Sigmoid colon (tissue), 7 donors: ENCODE data around the gene ZNF608. TPM values are rescaled to one million over a fixed set of nuclear protein-coding genes. Genes with fewer than 3 reads are reported as not detected.

Experiments
- DNase-seq: peaks from one replicate; pipeline ENCODE4 v3.0.0-alpha.2; 2019
- H3K27ac ChIP-seq, 4 donors: fragments of 200-600 bp; sonication (generic); one replicate each; pipeline ENCODE4 v1.5.1; 2016 to 2019; ENCODE audit warnings: mild to moderate bottlenecking in 1 of 4
- H3K27me3 ChIP-seq, 3 donors: fragments of 200-600 bp; sonication (generic); one replicate each; pipeline ENCODE4 v1.5.1; 2019; ENCODE audit warnings: mild to moderate bottlenecking in 1 of 3
- H3K36me3 ChIP-seq, 4 donors: fragments of 200-600 bp; sonication (generic); one replicate each; pipeline ENCODE4 v1.5.1; 2016 to 2019
- H3K4me1 ChIP-seq, 4 donors: fragments of 200-600 bp; sonication (generic); one replicate each; pipeline ENCODE4 v1.5.1; 2017 to 2019
- H3K4me3 ChIP-seq, 4 donors: fragments of 200-600 bp; sonication (generic); one replicate each; pipeline ENCODE4 v1.5.1; 2017 to 2019; ENCODE audit warnings: mild to moderate bottlenecking in 2 of 4, moderate library complexity in 1 of 4
- H3K9me3 ChIP-seq, 4 donors: fragments of 200-600 bp in 3 of 4; sonication (generic) in 3 of 4; one replicate each; pipeline versions ENCODE4 v1.5.1 to v1.6.1; 2013 to 2019
- EP300 ChIP-seq, 4 donors: sonication (generic); formaldehyde crosslinking; IDR thresholded peaks; one replicate each; pipeline ENCODE4 v1.6.1; 2017; ENCODE audit warnings: antibody characterized with exemption in 4 of 4
- POLR2A ChIP-seq, 2 donors: fragments of 450-650 bp; IDR thresholded peaks; one replicate each; pipeline ENCODE4 v1.6.1; 2016; ENCODE audit warnings: antibody characterized with exemption in 2 of 2, mild to moderate bottlenecking in 2 of 2, moderate library complexity in 2 of 2
- POLR2AphosphoS5 ChIP-seq, 4 donors: sonication (generic); formaldehyde crosslinking; IDR thresholded peaks; one replicate each; pipeline ENCODE4 v1.6.1; 2017; ENCODE audit warnings: antibody characterized with exemption in 4 of 4
- WGBS, 2 donors: extraction: QIAGEN DNeasy Blood & Tissue Kit; methylation state at CpG; one replicate each; pipeline ENCODE4 v1.1.7; 2013; 5-methylcytosine and 5-hydroxymethylcytosine counted together
- intact Hi-C: fragments of 100-400 bp; cut with DNase I; formaldehyde crosslinking; loops from one replicate; pipeline ENCODE4 v1.15.1; 2023
- polyA plus RNA-seq, 3 donors: library from polyadenylated mRNA; stranded (reverse); fragments of 200-250 nt; gene quantifications; one replicate each; pipeline ENCODE4 v1.2.3, GENCODE V29; 2013
- total RNA-seq, 4 donors: library from RNA; depleted of rRNA; stranded (reverse); fragments of >200 nt; gene quantifications; one replicate each; pipeline ENCODE4 v1.1.0, GENCODE V29; 2016
- TF ChIP-seq, protein P1 (sequence below), 4 experiments: fragments of 450-650 bp in 3 of 4; fragments of 200-600 bp in 1 of 4; IDR thresholded peaks; one replicate each; pipeline ENCODE4 v1.5.1; 2016 to 2019; ENCODE audit warnings: antibody characterized with exemption in 4 of 4, mild to moderate bottlenecking in 3 of 4, moderate library complexity in 2 of 4
- donor health status: healthy with polysubstance abuse.
- donor health status: Bipolar disorder and iron deficiency.
- donor health status: healthy.

The ZNF608 gene, protein sequence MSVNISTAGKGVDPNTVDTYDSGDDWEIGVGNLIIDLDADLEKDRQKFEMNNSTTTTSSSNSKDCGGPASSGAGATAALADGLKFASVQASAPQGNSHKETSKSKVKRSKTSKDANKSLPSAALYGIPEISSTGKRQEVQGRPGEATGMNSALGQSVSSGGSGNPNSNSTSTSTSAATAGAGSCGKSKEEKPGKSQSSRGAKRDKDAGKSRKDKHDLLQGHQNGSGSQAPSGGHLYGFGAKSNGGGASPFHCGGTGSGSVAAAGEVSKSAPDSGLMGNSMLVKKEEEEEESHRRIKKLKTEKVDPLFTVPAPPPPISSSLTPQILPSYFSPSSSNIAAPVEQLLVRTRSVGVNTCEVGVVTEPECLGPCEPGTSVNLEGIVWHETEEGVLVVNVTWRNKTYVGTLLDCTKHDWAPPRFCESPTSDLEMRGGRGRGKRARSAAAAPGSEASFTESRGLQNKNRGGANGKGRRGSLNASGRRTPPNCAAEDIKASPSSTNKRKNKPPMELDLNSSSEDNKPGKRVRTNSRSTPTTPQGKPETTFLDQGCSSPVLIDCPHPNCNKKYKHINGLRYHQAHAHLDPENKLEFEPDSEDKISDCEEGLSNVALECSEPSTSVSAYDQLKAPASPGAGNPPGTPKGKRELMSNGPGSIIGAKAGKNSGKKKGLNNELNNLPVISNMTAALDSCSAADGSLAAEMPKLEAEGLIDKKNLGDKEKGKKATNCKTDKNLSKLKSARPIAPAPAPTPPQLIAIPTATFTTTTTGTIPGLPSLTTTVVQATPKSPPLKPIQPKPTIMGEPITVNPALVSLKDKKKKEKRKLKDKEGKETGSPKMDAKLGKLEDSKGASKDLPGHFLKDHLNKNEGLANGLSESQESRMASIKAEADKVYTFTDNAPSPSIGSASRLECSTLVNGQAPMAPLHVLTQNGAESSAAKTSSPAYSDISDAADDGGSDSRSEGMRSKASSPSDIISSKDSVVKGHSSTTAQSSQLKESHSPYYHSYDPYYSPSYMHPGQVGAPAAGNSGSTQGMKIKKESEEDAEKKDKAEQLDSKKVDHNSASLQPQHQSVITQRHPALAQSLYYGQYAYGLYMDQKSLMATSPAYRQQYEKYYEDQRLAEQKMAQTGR (N-terminal part only)
- 10 to 100 TPM; 17.9 to 30.7 (median 24.0) TPM for total RNA-seq
- 1 to 10 TPM; 5.1 to 9.4 (median 6.6) TPM for polyA plus RNA-seq

DNA sequence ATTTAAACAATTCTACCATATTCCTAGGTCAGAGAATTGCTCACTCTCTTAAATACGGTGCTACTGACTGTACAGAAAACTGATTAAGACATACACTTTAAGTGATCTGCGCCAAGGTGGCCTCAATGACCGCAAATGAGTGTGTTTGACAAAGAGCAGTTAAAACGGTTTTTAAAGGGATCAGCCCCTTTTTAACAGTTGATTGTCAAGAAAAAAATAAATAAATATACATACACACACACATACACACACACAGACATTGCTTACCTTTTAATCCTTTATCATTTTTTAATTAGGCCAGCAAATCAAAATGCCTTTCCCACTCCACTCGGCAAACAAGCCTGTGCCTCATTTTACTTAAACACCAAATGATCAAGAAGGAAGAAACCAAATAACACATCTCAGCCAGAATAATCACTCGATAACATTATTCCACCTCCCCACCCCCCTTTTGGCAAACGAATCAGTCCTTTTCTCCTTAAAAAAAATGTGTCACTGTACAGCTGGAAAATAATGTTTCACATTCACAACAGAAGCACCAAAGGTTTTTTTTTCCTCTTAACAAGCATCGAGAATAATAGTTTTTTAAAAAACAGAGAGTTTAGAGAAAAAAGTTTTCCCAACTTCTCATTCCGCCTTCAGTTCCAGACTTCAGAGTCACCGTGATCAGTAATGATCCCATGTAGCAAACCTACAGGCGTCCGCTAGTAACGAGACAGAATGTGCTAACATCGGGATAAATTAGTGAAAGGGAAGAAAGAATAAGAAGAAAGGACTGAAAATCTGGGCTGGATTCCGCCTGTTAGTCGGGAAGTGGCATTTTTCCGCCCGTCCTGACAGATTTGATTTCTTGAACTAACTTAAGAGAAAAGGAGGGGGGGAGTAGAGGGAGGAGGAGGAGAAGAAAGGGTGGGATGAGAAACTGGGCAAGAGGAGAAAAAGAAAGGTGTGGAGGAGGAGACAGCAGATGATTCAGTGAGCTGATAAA, at the start of gene ZNF608:
Gene ZNF608, minus strand, starts transcription at position 712 of the 988 bp plus-strand sequence. CDS start 1,650 bp downstream, outside the sequence.
- TF ChIP-seq POLR2AphosphoS5 (IDR thresholded peaks at IDR 0.05) (peak in 2 of 4 donors; percentile 4 to 46), POLR2A (IDR thresholded peaks at IDR 0.05) (no peak)
- TF ChIP-seq, protein P1, sequence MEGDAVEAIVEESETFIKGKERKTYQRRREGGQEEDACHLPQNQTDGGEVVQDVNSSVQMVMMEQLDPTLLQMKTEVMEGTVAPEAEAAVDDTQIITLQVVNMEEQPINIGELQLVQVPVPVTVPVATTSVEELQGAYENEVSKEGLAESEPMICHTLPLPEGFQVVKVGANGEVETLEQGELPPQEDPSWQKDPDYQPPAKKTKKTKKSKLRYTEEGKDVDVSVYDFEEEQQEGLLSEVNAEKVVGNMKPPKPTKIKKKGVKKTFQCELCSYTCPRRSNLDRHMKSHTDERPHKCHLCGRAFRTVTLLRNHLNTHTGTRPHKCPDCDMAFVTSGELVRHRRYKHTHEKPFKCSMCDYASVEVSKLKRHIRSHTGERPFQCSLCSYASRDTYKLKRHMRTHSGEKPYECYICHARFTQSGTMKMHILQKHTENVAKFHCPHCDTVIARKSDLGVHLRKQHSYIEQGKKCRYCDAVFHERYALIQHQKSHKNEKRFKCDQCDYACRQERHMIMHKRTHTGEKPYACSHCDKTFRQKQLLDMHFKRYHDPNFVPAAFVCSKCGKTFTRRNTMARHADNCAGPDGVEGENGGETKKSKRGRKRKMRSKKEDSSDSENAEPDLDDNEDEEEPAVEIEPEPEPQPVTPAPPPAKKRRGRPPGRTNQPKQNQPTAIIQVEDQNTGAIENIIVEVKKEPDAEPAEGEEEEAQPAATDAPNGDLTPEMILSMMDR (IDR thresholded peaks at IDR 0.05) = peak in 1 of 4 experiments; percentile 20
- intact Hi-C loops = loop anchor here (2.0 to 10.0 kb wide), 9 partner anchors 93 to 1051 kb away; no protein-coding TSS in a partner anchor
- H3K4me1 ChIP-seq = peaks cover 0 to 45% (median 21%) of the 10 kb centered on the region in 4 donors
- H3K27me3 ChIP-seq = no peaks in the 10 kb centered on the region
- peak within 1 kb of the TSS; percentile 64 to 70 (median 68) for H3K4me3 ChIP-seq
- no peak for DNase-seq
- H3K36me3 ChIP-seq = no peaks in the 10 kb centered on the region
- H3K27ac ChIP-seq = peak within 1 kb of the TSS; percentile 92 to 93 (median 93)
- WGBS, 2 donors = 2 to 5% methylated on average over 18 of the region's 18 CpGs
- no peaks in the 10 kb centered on the region for H3K9me3 ChIP-seq

DNA sequence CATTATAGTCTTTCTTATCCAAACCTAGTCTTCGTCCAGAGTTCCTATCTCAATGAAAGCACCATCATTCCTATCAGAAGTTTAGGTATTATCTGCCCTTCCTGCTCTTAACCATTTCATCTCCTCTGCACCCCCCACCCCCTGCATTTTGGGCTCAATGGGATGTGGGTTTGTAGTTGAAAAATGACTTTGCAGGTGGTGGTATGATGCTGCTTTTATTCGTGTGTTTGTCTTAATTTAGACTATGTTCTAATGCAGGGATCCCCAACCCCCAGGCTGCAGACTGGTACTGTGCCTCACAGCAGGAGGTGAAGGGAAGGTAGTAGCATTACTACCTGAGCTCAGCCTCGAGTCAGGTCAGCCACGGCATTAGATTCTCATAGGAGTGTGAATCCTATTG, 49.4 kb upstream of the ZNF608 start:
- intact Hi-C loops = no loop called here
- no peaks in the 10 kb centered on the region for H3K27me3 ChIP-seq
- H3K4me1 ChIP-seq = peaks cover 0 to 7% (median 3%) of the 10 kb centered on the region in 4 donors
- H3K4me3 ChIP-seq = no peak overlapping the region
- no peak for TF ChIP-seq POLR2AphosphoS5 (IDR thresholded peaks at IDR 0.05)
- TF ChIP-seq EP300 (IDR thresholded peaks at IDR 0.05) = no peak
- TF ChIP-seq, protein P1 (IDR thresholded peaks at IDR 0.05) = no peak
- TF ChIP-seq POLR2A (IDR thresholded peaks at IDR 0.05) = no peak
- H3K9me3 ChIP-seq = no peaks in the 10 kb centered on the region
- 76 to 89% methylated on average over 4 of the region's 4 CpGs for WGBS, 2 donors
- no peak overlapping the region for H3K27ac ChIP-seq
- no peak for DNase-seq
- no peaks in the 10 kb centered on the region for H3K36me3 ChIP-seq

DNA sequence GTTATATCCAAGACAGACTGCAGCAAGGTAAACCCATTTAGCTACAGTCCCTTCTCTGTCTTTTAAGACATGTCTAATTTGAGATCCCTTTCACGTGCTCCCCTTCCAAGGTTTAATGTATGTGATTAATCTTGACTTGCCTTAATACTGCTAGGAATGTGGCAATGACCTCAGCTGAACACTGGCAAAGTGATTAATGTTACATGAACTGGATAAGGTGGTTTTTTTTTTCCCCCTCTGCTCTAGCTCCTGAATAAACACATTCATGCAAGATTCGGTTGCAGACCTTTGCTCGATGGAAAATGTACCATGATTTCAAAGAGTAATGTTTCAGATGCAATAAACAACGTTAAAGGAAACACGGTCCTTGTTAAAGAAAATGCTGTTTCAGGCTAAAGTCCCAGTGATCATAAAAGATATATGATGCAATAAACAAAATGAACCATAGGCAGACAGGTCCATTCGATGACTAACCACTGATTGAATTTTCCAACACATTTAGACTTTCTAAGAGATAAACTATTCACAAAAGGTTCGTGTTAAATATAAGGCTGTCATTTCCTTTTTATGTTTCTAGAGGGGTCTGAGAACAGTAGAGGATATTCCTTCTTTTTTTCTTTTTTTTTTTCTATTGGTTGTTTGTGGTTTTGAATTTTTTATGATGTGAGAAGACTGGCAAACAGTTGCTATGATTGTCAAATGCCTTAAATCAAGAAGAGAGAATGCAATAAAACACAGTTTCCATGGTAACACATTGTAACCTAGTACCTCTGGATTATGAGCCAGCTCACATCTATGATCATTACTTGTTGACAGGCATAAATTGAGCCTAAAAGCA, 44.7 kb upstream of the ZNF608 start:
- no peak for DNase-seq
- Histone ChIP-seq H3K27me3 (no peaks in the 10 kb centered on the region), H3K4me3 (no peak overlapping the region), H3K36me3 (no peaks in the 10 kb centered on the region), H3K27ac (no peak overlapping the region), H3K4me1 (peaks cover 0 to 12% (median 5%) of the 10 kb centered on the region in 4 donors), H3K9me3 (no peaks in the 10 kb centered on the region)
- TF ChIP-seq, protein P1 (IDR thresholded peaks at IDR 0.05) = no peak
- TF ChIP-seq POLR2A (IDR thresholded peaks at IDR 0.05) = no peak
- no peak for TF ChIP-seq POLR2AphosphoS5 (IDR thresholded peaks at IDR 0.05)
- no peak for TF ChIP-seq EP300 (IDR thresholded peaks at IDR 0.05)
- intact Hi-C loops = no loop called here
- 12 to 53% methylated on average over 7 of the region's 7 CpGs for WGBS, 2 donors
